Measurements from ENCODE around the gene PRM2.
A peak's percentile ranks its signal among the peaks of the same experiment; 100 is the strongest.

Gene PRM2

DNA sequence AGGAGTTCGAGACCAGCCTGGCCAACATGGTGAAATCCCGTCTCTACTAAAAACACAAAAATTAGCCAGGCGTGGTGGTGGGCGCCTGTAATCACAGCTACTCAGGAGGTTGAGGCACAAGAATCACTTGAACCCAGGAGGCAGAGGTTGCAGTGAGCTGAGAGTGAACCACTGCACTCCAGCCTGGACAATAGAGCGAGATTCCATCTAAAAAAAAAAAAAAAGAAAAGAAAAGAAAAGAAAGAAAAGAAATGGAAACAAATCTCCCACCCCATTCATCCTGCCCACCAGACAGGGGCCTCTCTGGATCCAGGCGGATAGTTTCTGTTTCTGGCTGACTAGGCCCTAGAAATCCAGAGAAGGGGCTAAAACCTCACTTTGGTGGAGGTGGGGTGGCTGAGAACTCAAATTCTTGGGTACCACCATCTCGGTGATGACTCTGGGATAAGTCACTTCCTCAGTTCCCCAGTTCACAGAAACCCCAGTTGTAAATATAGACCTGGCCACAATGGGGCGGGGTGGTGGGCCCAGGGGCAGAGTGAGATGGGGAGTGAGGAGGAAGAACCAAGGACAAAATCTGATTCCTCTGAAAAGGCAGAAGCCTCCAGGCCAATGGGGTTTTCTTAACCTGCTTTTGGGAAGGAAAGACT lies 42.4 kb downstream of the PRM2 start:
- H3K36me3 ChIP-seq (ENCODE audit: low read length), result no peaks in the 10 kb centered on the region
- H4K20me1 ChIP-seq (ENCODE audit: low read depth, low read length), result no peaks in the 10 kb centered on the region
- no peak for TF ChIP-seq EZH2phosphoT487 (conservative IDR thresholded peaks at IDR 0.05; ENCODE audit: low read length)
- TF ChIP-seq, protein P1, sequence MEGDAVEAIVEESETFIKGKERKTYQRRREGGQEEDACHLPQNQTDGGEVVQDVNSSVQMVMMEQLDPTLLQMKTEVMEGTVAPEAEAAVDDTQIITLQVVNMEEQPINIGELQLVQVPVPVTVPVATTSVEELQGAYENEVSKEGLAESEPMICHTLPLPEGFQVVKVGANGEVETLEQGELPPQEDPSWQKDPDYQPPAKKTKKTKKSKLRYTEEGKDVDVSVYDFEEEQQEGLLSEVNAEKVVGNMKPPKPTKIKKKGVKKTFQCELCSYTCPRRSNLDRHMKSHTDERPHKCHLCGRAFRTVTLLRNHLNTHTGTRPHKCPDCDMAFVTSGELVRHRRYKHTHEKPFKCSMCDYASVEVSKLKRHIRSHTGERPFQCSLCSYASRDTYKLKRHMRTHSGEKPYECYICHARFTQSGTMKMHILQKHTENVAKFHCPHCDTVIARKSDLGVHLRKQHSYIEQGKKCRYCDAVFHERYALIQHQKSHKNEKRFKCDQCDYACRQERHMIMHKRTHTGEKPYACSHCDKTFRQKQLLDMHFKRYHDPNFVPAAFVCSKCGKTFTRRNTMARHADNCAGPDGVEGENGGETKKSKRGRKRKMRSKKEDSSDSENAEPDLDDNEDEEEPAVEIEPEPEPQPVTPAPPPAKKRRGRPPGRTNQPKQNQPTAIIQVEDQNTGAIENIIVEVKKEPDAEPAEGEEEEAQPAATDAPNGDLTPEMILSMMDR (IDR thresholded peaks at IDR 0.05; ENCODE audit: insufficient read depth, low read length, poor library complexity, severe bottlenecking), result no peak
- H3K27ac ChIP-seq (ENCODE audit: low read depth, low read length), result no peak overlapping the region
- no peaks in the 10 kb centered on the region for H3K79me2 ChIP-seq (ENCODE audit: insufficient read depth, low read length)
- no peaks in the 10 kb centered on the region for H3K27me3 ChIP-seq (ENCODE audit: low read length)
- no peaks in the 10 kb centered on the region for H3K9me2 ChIP-seq (replicated peaks; ENCODE audit: insufficient read depth, low read length)
- no peaks in the 10 kb centered on the region for H3F3A ChIP-seq (ENCODE audit: insufficient read depth)
- H2AFZ ChIP-seq (ENCODE audit: low read depth, low read length, severe bottlenecking), result no peak overlapping the region
- H3K4me2 ChIP-seq (ENCODE audit: low read depth, low read length, poor library complexity, severe bottlenecking), result no peak overlapping the region
- H3K9ac ChIP-seq (ENCODE audit: low read length), result no peak overlapping the region
- no peak overlapping the region for H3K4me3 ChIP-seq (ENCODE audit: insufficient read depth, low read length, poor library complexity, severe bottlenecking)
- H3K9me3 ChIP-seq (ENCODE audit: insufficient read depth, low read length), result no peaks in the 10 kb centered on the region

DNA sequence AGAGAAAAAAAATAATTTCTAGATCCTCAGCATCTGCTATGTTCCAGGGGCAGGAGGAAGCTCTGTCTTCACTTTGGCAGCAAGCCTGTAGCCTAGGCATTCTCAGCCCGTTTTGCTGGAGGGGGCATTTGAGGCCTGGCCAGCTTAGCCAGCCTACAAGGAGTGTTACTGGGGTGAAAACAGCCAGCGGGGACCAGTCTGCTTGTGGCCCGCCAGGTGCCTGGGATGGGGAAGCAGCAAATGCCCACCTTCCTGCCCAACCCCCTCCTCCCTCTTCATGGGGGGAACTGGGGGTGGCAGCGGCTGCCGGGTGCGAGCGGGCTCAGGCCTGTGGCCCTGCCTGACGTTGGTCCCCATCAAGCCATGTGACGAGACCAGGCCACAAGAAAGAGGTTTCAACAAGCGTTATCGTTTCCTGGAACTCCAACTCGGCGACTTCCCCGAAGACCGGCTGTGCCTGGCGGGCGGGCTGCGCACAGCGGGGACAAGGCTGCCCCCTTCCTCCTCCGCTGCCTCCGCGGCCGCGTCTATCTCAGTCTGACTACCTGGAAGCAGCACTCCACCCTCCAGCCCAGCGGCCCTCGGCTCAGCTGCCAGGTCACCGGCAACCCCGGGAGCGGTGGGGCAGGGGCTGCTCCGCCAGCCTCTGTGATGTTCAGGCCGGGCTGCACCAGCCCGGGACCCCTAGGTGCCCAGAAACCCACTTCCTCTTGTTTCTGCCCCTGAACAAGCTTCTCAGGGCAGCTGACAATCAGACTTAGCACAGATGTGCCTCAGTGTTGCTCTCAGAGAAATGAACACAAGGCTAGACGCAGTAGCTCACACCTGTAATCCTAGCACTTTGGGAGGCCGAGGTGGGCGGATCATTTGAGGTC lies 43.2 kb downstream of the PRM2 start:
- H3F3A ChIP-seq (ENCODE audit: insufficient read depth), result no peaks in the 10 kb centered on the region
- no peaks in the 10 kb centered on the region for H3K9me2 ChIP-seq (replicated peaks; ENCODE audit: insufficient read depth, low read length)
- H3K4me2 ChIP-seq (ENCODE audit: low read depth, low read length, poor library complexity, severe bottlenecking), result peak overlapping the region; percentile 4
- H4K20me1 ChIP-seq (ENCODE audit: low read depth, low read length), result no peaks in the 10 kb centered on the region
- peak overlapping the region; percentile 4 for H2AFZ ChIP-seq (ENCODE audit: low read depth, low read length, severe bottlenecking)
- no peaks in the 10 kb centered on the region for H3K9me3 ChIP-seq (ENCODE audit: insufficient read depth, low read length)
- no peaks in the 10 kb centered on the region for H3K79me2 ChIP-seq (ENCODE audit: insufficient read depth, low read length)
- TF ChIP-seq, protein P1 (IDR thresholded peaks at IDR 0.05; ENCODE audit: insufficient read depth, low read length, poor library complexity, severe bottlenecking), result no peak
- no peak for TF ChIP-seq EZH2phosphoT487 (conservative IDR thresholded peaks at IDR 0.05; ENCODE audit: low read length)
- no peaks in the 10 kb centered on the region for H3K36me3 ChIP-seq (ENCODE audit: low read length)
- H3K4me3 ChIP-seq (ENCODE audit: insufficient read depth, low read length, poor library complexity, severe bottlenecking), result no peak overlapping the region
- H3K27ac ChIP-seq (ENCODE audit: low read depth, low read length), result no peak overlapping the region
- no peak overlapping the region for H3K9ac ChIP-seq (ENCODE audit: low read length)
- no peaks in the 10 kb centered on the region for H3K27me3 ChIP-seq (ENCODE audit: low read length)

DNA sequence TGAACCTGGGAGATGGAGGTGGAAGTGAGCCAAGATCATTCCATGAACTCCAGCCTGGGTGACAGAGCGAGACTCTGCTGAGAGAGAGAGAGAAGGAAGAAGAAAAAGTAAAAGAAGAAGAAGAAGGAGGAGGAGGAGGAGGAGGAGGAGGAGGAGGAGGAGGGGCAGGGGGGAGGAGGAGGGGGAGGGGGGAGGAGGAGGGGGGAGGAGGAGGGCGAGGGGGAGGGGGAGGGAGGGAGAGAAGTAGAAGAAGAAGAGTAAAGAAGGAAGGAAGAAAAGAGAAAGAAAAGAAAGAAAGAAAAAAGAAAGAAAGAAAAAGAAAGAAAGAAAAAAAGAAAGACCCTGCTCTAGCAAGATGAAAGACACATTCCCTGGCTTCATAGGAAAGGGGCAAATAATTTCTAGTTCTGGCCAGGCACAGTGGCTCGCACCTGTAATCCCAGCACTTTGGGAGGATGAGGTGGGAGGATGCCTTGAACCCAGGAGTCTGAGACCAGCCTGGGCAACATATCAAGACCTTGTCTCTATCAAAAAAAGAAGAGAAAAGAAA lies 43.9 kb downstream of the PRM2 start:
- no peaks in the 10 kb centered on the region for H3K9me2 ChIP-seq (replicated peaks; ENCODE audit: insufficient read depth, low read length)
- no peak overlapping the region for H3K4me3 ChIP-seq (ENCODE audit: insufficient read depth, low read length, poor library complexity, severe bottlenecking)
- no peaks in the 10 kb centered on the region for H3K79me2 ChIP-seq (ENCODE audit: insufficient read depth, low read length)
- H3F3A ChIP-seq (ENCODE audit: insufficient read depth), result no peaks in the 10 kb centered on the region
- TF ChIP-seq, protein P1 (IDR thresholded peaks at IDR 0.05; ENCODE audit: insufficient read depth, low read length, poor library complexity, severe bottlenecking), result no peak
- no peak for TF ChIP-seq EZH2phosphoT487 (conservative IDR thresholded peaks at IDR 0.05; ENCODE audit: low read length)
- no peak overlapping the region for H2AFZ ChIP-seq (ENCODE audit: low read depth, low read length, severe bottlenecking)
- H3K9ac ChIP-seq (ENCODE audit: low read length), result no peak overlapping the region
- no peaks in the 10 kb centered on the region for H4K20me1 ChIP-seq (ENCODE audit: low read depth, low read length)
- no peaks in the 10 kb centered on the region for H3K9me3 ChIP-seq (ENCODE audit: insufficient read depth, low read length)
- no peaks in the 10 kb centered on the region for H3K36me3 ChIP-seq (ENCODE audit: low read length)
- no peaks in the 10 kb centered on the region for H3K27me3 ChIP-seq (ENCODE audit: low read length)
- no peak overlapping the region for H3K27ac ChIP-seq (ENCODE audit: low read depth, low read length)
- no peak overlapping the region for H3K4me2 ChIP-seq (ENCODE audit: low read depth, low read length, poor library complexity, severe bottlenecking)
